Activated CD8-positive, alpha-beta T cell treated with anti-CD3 and anti-CD28 coated beads for 36 hours (primary cell): ENCODE results near the gene ADGRL1. TPM values are rescaled to one million over a fixed set of nuclear protein-coding genes. Genes with fewer than 3 reads are reported as not detected.

ENCODE experiments used
- ATAC-seq: fragments of 200-7000 bp; cut with Tn5 transposase; one replicate; pipeline ENCODE4 v1.10.0; 2021; ENCODE audit warnings: mild to moderate bottlenecking, moderate library complexity
- CTCF ChIA-PET: fragments of 350-600 bp; sonication (Branson Sonifier 250); formaldehyde crosslinking; loops from one replicate; lab custom pipeline; 2021; ENCODE audit warnings: antibody characterized with exemption; lab: Charles Lee
- POLR2A ChIA-PET: fragments of 350-600 bp; sonication (Branson Sonifier 250); formaldehyde crosslinking; loops from one replicate; lab custom pipeline; 2021; ENCODE audit warnings: antibody characterized with exemption; lab: Charles Lee
- DNase-seq: peaks from one replicate; pipeline ENCODE4 v3.0.0-alpha.2; 2020
- H3K27ac Mint-ChIP-seq: one replicate; pipeline ENCODE4 v1.8.0; 2021; ENCODE audit warnings: mild to moderate bottlenecking, mixed read lengths
- H3K27me3 Mint-ChIP-seq: one replicate; pipeline ENCODE4 v1.8.0; 2021; ENCODE audit warnings: mixed read lengths
- H3K36me3 Mint-ChIP-seq: one replicate; pipeline ENCODE4 v1.8.0; 2021; ENCODE audit warnings: low read depth, mixed read lengths
- H3K4me1 Mint-ChIP-seq: one replicate; pipeline ENCODE4 v1.8.0; 2021; ENCODE audit warnings: low read depth, mixed read lengths
- H3K4me3 Mint-ChIP-seq: one replicate; pipeline ENCODE4 v1.8.0; 2021; ENCODE audit warnings: mild to moderate bottlenecking, moderate library complexity, mixed read lengths
- H3K9me3 Mint-ChIP-seq: one replicate; pipeline ENCODE4 v1.8.0; 2021; ENCODE audit warnings: mixed read lengths
- intact Hi-C: fragments of 100-400 bp; cut with micrococcal nuclease; formaldehyde crosslinking; loops from one replicate; pipeline ENCODE4 v1.10.0; 2022
- total RNA-seq, 2 experiments: library from RNA; stranded (reverse); gene quantifications; one replicate each; pipeline ENCODE4 v1.2.3, GENCODE V29; 2021
- TF ChIP-seq, protein P1 (sequence below): fragments of 200-600 bp; IDR thresholded peaks from one replicate; pipeline ENCODE4 v1.8.0; 2022; ENCODE audit warnings: antibody characterized with exemption, mild to moderate bottlenecking

Gene ADGRL1
- total RNA-seq, 2 experiments from 2014 or later: 11.8 to 14.5 TPM

DNA sequence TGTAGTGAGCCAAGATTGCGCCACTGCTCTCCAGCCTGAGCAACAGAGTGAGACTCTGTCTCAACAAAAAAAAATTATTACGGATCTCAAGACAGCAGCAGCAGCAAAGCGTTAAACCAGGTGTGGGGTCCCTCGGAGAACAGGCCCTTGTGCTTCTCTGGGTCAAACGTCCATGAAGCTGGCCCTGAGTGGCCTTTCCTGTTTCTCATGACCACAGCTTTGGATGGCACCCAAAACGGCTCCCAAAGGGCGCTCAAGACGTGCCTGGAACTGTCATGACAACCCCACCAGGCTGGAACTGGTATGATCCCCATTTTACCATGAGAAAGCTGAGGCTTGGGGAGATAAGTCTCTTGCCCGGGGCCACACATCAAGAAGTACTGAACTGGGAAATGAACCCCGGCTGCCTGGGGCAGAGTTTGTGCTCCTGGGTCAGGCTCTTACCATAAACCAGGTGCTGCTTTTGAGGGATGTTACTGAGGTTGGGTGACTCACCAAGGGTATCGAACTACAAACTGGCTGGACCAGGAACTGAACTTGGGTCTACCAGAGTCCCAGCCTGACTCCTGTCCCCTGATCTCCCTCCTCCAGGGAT is 103.8 kb downstream of the ADGRL1 start:
- ATAC-seq (no peak), DNase-seq (no peak)
- TF ChIP-seq, protein P1, sequence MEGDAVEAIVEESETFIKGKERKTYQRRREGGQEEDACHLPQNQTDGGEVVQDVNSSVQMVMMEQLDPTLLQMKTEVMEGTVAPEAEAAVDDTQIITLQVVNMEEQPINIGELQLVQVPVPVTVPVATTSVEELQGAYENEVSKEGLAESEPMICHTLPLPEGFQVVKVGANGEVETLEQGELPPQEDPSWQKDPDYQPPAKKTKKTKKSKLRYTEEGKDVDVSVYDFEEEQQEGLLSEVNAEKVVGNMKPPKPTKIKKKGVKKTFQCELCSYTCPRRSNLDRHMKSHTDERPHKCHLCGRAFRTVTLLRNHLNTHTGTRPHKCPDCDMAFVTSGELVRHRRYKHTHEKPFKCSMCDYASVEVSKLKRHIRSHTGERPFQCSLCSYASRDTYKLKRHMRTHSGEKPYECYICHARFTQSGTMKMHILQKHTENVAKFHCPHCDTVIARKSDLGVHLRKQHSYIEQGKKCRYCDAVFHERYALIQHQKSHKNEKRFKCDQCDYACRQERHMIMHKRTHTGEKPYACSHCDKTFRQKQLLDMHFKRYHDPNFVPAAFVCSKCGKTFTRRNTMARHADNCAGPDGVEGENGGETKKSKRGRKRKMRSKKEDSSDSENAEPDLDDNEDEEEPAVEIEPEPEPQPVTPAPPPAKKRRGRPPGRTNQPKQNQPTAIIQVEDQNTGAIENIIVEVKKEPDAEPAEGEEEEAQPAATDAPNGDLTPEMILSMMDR: no peak
- Mint-ChIP-seq H3K27ac (no peak overlapping the region), H3K36me3 (peaks cover 1% of the 10 kb centered on the region), H3K4me1 (no peaks in the 10 kb centered on the region), H3K9me3 (no peaks in the 10 kb centered on the region), H3K27me3 (no peaks in the 10 kb centered on the region), H3K4me3 (no peak overlapping the region)
- ChIA-PET POLR2A (no interaction called here), CTCF (interaction anchor here (1.8 to 2.2 kb wide), 2 partner anchors 13 to 34 kb away, joined by 4 to 14 read pairs; partner anchors contain the start of gene ASF1B)
- intact Hi-C loops: no loop called here

DNA sequence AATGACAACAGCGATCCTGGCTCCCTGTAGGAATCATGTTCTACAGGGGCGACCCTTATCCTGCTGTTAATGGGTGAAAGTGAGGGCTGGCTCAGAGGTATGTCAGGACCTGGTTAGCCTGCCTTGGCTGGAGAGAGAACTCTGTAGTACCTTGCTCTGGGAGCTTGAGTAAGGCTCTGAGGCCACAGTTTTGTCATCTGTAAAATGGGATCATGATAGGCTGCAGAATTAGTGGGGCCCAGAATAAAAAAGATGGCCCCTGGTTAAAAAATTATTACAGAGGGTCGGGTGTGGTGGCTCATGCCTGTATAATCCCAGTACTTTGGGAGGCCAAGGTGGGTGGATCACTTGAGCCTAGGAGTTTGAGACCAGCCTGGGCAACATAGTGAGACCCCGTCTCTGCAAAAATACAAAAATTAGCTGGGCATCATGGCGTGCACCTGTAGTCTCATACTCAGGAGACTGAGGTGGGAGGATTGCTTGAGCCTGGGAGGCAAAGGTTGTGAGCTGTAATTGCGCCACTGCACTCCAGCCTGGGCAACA is 104.9 kb downstream of the ADGRL1 start:
- ATAC-seq: no peak
- no peak overlapping the region for H3K27ac Mint-ChIP-seq
- H3K36me3 Mint-ChIP-seq: peaks cover 7% of the 10 kb centered on the region

More for the DNA sequence above, 104.9 kb downstream of the ADGRL1 start:
- no peaks in the 10 kb centered on the region for H3K9me3 Mint-ChIP-seq
- no peak for DNase-seq
- no peak overlapping the region for H3K4me3 Mint-ChIP-seq
- no peaks in the 10 kb centered on the region for H3K4me1 Mint-ChIP-seq
- ChIA-PET POLR2A (no interaction called here), CTCF (interaction anchor here (1.8 kb wide), 1 partner anchor 35 kb away, joined by 4 read pairs; the partner anchor contains the start of gene ASF1B)
- H3K27me3 Mint-ChIP-seq: no peaks in the 10 kb centered on the region
- intact Hi-C loops: no loop called here
- TF ChIP-seq, protein P1: no peak

Other genes with a start within 250 kb of the ADGRL1 start
- gene RFX1, start 199.8 kb downstream of the ADGRL1 start, total RNA-seq: 10 to 100 TPM; 13.3 to 14.1 TPM
- not detected for gene RLN3, start 178.0 kb downstream of the ADGRL1 start, total RNA-seq
- gene IL27RA, start 174.4 kb downstream of the ADGRL1 start, total RNA-seq: 10 to 100 TPM; 46.5 to 48.2 TPM
- not detected for gene PALM3, start 144.1 kb downstream of the ADGRL1 start, total RNA-seq
- 1 to 10 TPM; 1.4 to 1.5 TPM for gene MISP3, start 133.4 kb downstream of the ADGRL1 start, total RNA-seq
- not detected for gene C19orf67, start 120.4 kb downstream of the ADGRL1 start, total RNA-seq
- gene SAMD1, start 115.4 kb downstream of the ADGRL1 start, total RNA-seq: 10 to 100 TPM; 62.1 to 66.9 TPM
- gene PRKACA, start 88.4 kb downstream of the ADGRL1 start, total RNA-seq: 10 to 100 TPM; 61.0 to 61.5 TPM
- 10 to 100 TPM; 53.5 to 55.3 TPM for gene ASF1B, start 69.6 kb downstream of the ADGRL1 start, total RNA-seq
- 100 to 1,000 TPM; 185 to 186 TPM for gene ADGRE5, start 175.3 kb upstream of the ADGRL1 start, total RNA-seq
- 100 to 1,000 TPM; 217 to 226 TPM for gene DDX39A, start 213.2 kb upstream of the ADGRL1 start, total RNA-seq
- 100 to 1,000 TPM; 172 to 192 TPM for gene PKN1, start 227.1 kb upstream of the ADGRL1 start, total RNA-seq